SU-DHL-6 (cell line): ENCODE measurements around the gene THSD1.
A peak's percentile ranks its signal among the peaks of the same experiment; 100 is the strongest.

ENCODE experiments used
- H2AFZ ChIP-seq: fragments of 200-600 bp; sonication (generic); 2 replicates; pipeline ENCODE4 v1.6.1; 2014; ENCODE audit warnings: low read depth, mild to moderate bottlenecking, moderate library complexity, mixed read lengths, antibody characterized with exemption, low read length; ENCODE audit not compliant: severe bottlenecking
- H3F3A ChIP-seq: fragments of 200-600 bp; shearing (Covaris generic); 2 replicates; pipeline ENCODE4 v1.6.0; 2016; ENCODE audit warnings: antibody characterized with exemption, mild to moderate bottlenecking; ENCODE audit not compliant: insufficient read depth
- H3K27ac ChIP-seq: fragments of 200-600 bp; sonication (generic); 2 replicates; pipeline ENCODE4 v1.5.1; 2016; ENCODE audit warnings: low read depth, mild to moderate bottlenecking, low read length, moderate library complexity, mixed read lengths
- H3K27me3 ChIP-seq: fragments of 200-600 bp; sonication (generic), shearing (Covaris generic); 2 replicates; pipeline ENCODE4 v1.6.0; 2014; ENCODE audit warnings: mild to moderate bottlenecking, low read length
- H3K36me3 ChIP-seq: fragments of 200-600 bp; sonication (generic); 2 replicates; pipeline ENCODE4 v1.6.1; 2014; ENCODE audit warnings: mild to moderate bottlenecking, low read length, mixed read lengths
- H3K4me2 ChIP-seq: fragments of 300-600, 200-600 bp; shearing (Covaris generic), sonication (generic); 2 replicates; pipeline ENCODE4 v1.6.0; 2014; ENCODE audit warnings: low read length, low read depth, mild to moderate bottlenecking; ENCODE audit not compliant: poor library complexity, severe bottlenecking
- H3K4me3 ChIP-seq: fragments of 200-600 bp; sonication (generic); 2 replicates; pipeline ENCODE4 v1.5.1; 2014; ENCODE audit warnings: antibody characterized with exemption, low read length, mild to moderate bottlenecking, mixed read lengths; ENCODE audit not compliant: insufficient read depth, poor library complexity, severe bottlenecking
- H3K79me2 ChIP-seq: fragments of 200-600 bp; sonication (generic); 2 replicates; pipeline ENCODE4 v1.6.1; 2014; ENCODE audit warnings: mild to moderate bottlenecking, low read length, moderate library complexity; ENCODE audit not compliant: insufficient read depth
- H3K9ac ChIP-seq: fragments of 200-600 bp; sonication (generic); 2 replicates; pipeline ENCODE4 v1.7.0; 2014; ENCODE audit warnings: mild to moderate bottlenecking, low read length
- H3K9me2 ChIP-seq: fragments of 200-600 bp; sonication (generic); replicated peaks from 2 replicates; pipeline ENCODE4 v1.6.1; 2014; ENCODE audit warnings: low read length; ENCODE audit not compliant: insufficient read depth
- H3K9me3 ChIP-seq: fragments of 200-600 bp; sonication (generic); 2 replicates; pipeline ENCODE4 v1.6.1; 2014; ENCODE audit warnings: low read length, mixed read lengths; ENCODE audit not compliant: insufficient read depth
- H4K20me1 ChIP-seq: fragments of 200-600 bp; sonication (generic); 2 replicates; pipeline ENCODE4 v1.6.1; 2014; ENCODE audit warnings: low read depth, mild to moderate bottlenecking, antibody characterized with exemption, low read length, moderate library complexity, mixed read lengths
- CTCF ChIP-seq: fragments of 200-600 bp; sonication (generic); IDR thresholded peaks from one replicate; pipeline ENCODE4 v1.5.1; 2017; ENCODE audit warnings: antibody characterized with exemption, mild to moderate bottlenecking, low read length, moderate library complexity; ENCODE audit not compliant: insufficient read depth, poor library complexity, severe bottlenecking
- EZH2phosphoT487 ChIP-seq: fragments of 200-600 bp; sonication (generic), shearing (Covaris generic); conservative IDR thresholded peaks from 2 replicates; pipeline ENCODE4 v1.6.1; 2018; ENCODE audit warnings: mild to moderate bottlenecking, antibody characterized with exemption, low read length, moderate library complexity, mixed read lengths

The THSD1 gene, protein sequence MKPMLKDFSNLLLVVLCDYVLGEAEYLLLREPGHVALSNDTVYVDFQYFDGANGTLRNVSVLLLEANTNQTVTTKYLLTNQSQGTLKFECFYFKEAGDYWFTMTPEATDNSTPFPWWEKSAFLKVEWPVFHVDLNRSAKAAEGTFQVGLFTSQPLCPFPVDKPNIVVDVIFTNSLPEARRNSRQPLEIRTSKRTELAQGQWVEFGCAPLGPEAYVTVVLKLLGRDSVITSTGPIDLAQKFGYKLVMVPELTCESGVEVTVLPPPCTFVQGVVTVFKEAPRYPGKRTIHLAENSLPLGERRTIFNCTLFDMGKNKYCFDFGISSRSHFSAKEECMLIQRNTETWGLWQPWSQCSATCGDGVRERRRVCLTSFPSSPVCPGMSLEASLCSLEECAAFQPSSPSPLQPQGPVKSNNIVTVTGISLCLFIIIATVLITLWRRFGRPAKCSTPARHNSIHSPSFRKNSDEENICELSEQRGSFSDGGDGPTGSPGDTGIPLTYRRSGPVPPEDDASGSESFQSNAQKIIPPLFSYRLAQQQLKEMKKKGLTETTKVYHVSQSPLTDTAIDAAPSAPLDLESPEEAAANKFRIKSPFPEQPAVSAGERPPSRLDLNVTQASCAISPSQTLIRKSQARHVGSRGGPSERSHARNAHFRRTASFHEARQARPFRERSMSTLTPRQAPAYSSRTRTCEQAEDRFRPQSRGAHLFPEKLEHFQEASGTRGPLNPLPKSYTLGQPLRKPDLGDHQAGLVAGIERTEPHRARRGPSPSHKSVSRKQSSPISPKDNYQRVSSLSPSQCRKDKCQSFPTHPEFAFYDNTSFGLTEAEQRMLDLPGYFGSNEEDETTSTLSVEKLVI

GRCh38 chr13:52405767-52406494 is at the start of gene THSD1:
Gene THSD1 (minus strand): TSS chr13:52406172. CDS start chr13:52402600, 3,572 bp downstream.
- Histone ChIP-seq H4K20me1 (no peaks in the 10 kb centered on the region), H3K4me3 (no peak within 1 kb of the TSS), H2AFZ (no peak within 1 kb of the TSS), H3K9me2 (no peaks in the 10 kb centered on the region), H3K9me3 (no peaks in the 10 kb centered on the region), H3K9ac (no peak within 1 kb of the TSS), H3K27ac (no peak within 1 kb of the TSS), H3F3A (0 out of 2 replicates have a peak, but pooled peaks cover 2% of the 10 kb centered on the region), H3K4me2 (peak within 1 kb of the TSS; percentile 8), H3K27me3 (no peaks in the 10 kb centered on the region), H3K79me2 (no peaks in the 10 kb centered on the region), H3K36me3 (no peaks in the 10 kb centered on the region)
- TF ChIP-seq EZH2phosphoT487 (no peak), CTCF (no peak)

DNA sequence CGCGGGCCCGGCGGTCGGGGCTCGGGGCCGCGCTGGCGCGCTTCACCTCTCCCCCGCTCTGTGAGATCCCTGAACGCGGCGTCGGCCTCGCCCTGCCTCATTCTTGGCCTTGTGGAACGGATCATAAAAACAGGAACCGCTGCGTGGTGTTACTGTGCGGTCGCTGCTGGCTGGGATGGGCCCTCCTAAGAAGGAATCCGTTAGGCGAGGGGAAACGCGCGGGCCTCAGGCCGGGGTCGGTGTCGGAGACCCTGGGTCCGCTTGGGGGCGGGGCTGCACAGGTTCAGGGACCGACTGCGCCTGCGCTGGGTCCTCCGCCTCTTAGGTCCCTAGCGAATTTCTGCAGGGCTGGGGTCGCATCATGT is 49.7 kb upstream of the THSD1 start:
- Histone ChIP-seq H3K9me2 (no peaks in the 10 kb centered on the region), H3K9ac (peak overlapping the region; percentile 78), H3K4me2 (peak overlapping the region; percentile 84), H3K4me3 (peak overlapping the region; percentile 79), H3K27me3 (no peaks in the 10 kb centered on the region), H3K79me2 (peaks cover 48% of the 10 kb centered on the region), H3F3A (peaks cover 15% of the 10 kb centered on the region), H4K20me1 (peaks cover 13% of the 10 kb centered on the region; the same call in 1 of the 2 replicates), H3K9me3 (no peaks in the 10 kb centered on the region), H3K36me3 (peaks cover 27% of the 10 kb centered on the region), H2AFZ (peak overlapping the region; percentile 30), H3K27ac (peak overlapping the region; percentile 97)
- TF ChIP-seq EZH2phosphoT487 (no peak), CTCF (no peak)

- H3F3A ChIP-seq, result peaks cover 15% of the 10 kb centered on the region
- H2AFZ ChIP-seq, result peak within 1 kb of the TSS; percentile 86
- H3K27me3 ChIP-seq, result no peaks in the 10 kb centered on the region
- TF ChIP-seq EZH2phosphoT487, result no peak
- no peak for TF ChIP-seq CTCF
- H3K9ac ChIP-seq, result peak within 1 kb of the TSS; percentile 78
- H3K36me3 ChIP-seq, result peaks cover 25% of the 10 kb centered on the region
- H3K9me2 ChIP-seq, result no peaks in the 10 kb centered on the region
- peaks cover 13% of the 10 kb centered on the region; the same call in 1 of the 2 replicates for H4K20me1 ChIP-seq
- H3K4me3 ChIP-seq, result peak within 1 kb of the TSS; percentile 79
- peaks cover 42% of the 10 kb centered on the region for H3K79me2 ChIP-seq
- peak within 1 kb of the TSS; percentile 97 for H3K27ac ChIP-seq
- H3K9me3 ChIP-seq, result no peaks in the 10 kb centered on the region
- peak within 1 kb of the TSS; percentile 84 for H3K4me2 ChIP-seq
Measured at GRCh38 chr13:52454820-52455676, 49.1 kb upstream of the THSD1 start, which contains the start of gene CKAP2. Gene CKAP2 (plus strand): TSS chr13:52455478. CDS start chr13:52455557, 79 bp downstream.
